K562 (cell line): Measurements from ENCODE around the gene OBSCN.

ENCODE experiments used
- PHTF2 ChIP-seq: fragments of 250-450 bp; sonication (Bioruptor Pico); IDR thresholded peaks from 2 replicates; pipeline ENCODE4 v1.5.0; 2021; ENCODE audit warnings: mild to moderate bottlenecking
- SIN3A ChIP-seq, 2 experiments: fragments of 150-350 bp in 1 of 2; IDR thresholded peaks; 2 replicates each; pipeline ENCODE4 v1.6.1; 2011 to 2016; ENCODE audit warnings: borderline replicate concordance in 2 of 2, low read depth in 2 of 2, low read length in 2 of 2, mild to moderate bottlenecking in 2 of 2, moderate library complexity in 2 of 2; ENCODE audit not compliant: control insufficient read depth in 1 of 2
- TAF7 ChIP-seq: fragments of 450-650 bp; IDR thresholded peaks from 2 replicates; pipeline ENCODE4 v1.6.1; 2016; ENCODE audit warnings: missing genetic modification characterization, missing compliant biosample characterization

DNA sequence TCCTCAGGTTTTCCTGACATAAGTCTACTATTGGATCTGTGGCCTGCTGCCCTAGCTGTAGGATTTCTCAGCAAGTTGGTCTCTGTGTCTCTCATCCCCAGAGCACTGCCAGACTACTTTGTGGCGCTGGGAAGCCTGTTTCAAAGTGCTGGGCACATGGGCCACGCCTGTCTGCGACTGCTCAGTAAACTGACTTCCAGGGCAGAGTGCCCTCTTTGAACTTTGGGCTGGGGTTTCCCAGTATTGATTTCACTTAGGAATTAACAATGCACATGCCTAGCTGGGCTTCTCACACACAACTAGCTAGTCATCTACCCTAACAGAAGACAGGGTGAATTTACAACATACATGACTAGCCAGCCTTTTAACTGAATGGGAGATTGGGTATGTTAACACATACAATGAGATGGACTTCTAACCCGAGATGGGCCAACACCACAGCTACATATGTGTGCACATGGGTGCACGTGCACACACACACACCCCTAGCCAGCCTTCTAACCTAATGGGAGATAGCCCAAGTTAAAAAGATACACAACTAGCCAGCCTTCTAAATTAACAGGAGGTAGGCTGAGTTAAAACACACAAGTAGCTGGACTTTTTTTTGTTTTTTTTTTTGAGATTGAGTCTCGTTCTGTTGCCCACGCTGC, 215.7 kb downstream of the OBSCN start:
- no peak for TF ChIP-seq TAF7 (tag)
- no peak for TF ChIP-seq PHTF2 (CRISPR knock-in tag)
- TF ChIP-seq SIN3A (IDR thresholded peaks at IDR 0.05; ENCODE audit: borderline replicate concordance in 2 of 2, control insufficient read depth in 1 of 2, low read depth in 2 of 2, low read length in 2 of 2) = no peak
